HepG2 (cell line): ENCODE data around the gene SLCO3A1. TPM values are rescaled to one million over a fixed set of nuclear protein-coding genes. Genes with fewer than 3 reads are reported as not detected.

ENCODE experiments used
- AGO1 ChIP-seq: fragments of 200-400 bp; formaldehyde crosslinking; IDR thresholded peaks from 2 replicates; pipeline ENCODE4 v1.6.1; 2017; ENCODE audit warnings: mild to moderate bottlenecking, low read depth, low read length, moderate library complexity; ENCODE audit not compliant: poor library complexity, severe bottlenecking
- AHR ChIP-seq: IDR thresholded peaks from 2 replicates; pipeline ENCODE4 v1.6.1; 2018; ENCODE audit warnings: missing genetic modification reagents, missing compliant biosample characterization
- ARNTL ChIP-seq: sonication (generic); formaldehyde crosslinking; IDR thresholded peaks from 2 replicates; pipeline ENCODE4 v1.4.0; 2020; ENCODE audit warnings: mild to moderate bottlenecking, missing genetic modification reagents
- ATM ChIP-seq: fragments of 450-650 bp; IDR thresholded peaks from 2 replicates; pipeline ENCODE4 v1.7.1; 2017; ENCODE audit warnings: mild to moderate bottlenecking, borderline replicate concordance
- HOXD1 ChIP-seq: sonication (generic); formaldehyde crosslinking; IDR thresholded peaks from 2 replicates; pipeline ENCODE4 v1.5.0; 2020; ENCODE audit warnings: missing genetic modification reagents
- JUN ChIP-seq: sonication (generic); formaldehyde crosslinking; IDR thresholded peaks from 2 replicates; pipeline ENCODE4 v1.4.0; 2020; ENCODE audit warnings: mild to moderate bottlenecking, missing genetic modification reagents
- KMT2A ChIP-seq: sonication (generic); formaldehyde crosslinking; IDR thresholded peaks from 2 replicates; pipeline ENCODE4 v1.4.0; 2020; ENCODE audit warnings: missing genetic modification reagents
- MED8 ChIP-seq: sonication (generic); formaldehyde crosslinking; IDR thresholded peaks from 2 replicates; pipeline ENCODE4 v1.8.1; 2023; ENCODE audit warnings: mild to moderate bottlenecking, missing genetic modification reagents; ENCODE audit not compliant: insufficient replicate concordance
- MIER3 ChIP-seq: IDR thresholded peaks from 2 replicates; pipeline ENCODE4 v1.6.1; 2016; ENCODE audit warnings: missing compliant biosample characterization, borderline replicate concordance
- PTBP1 ChIP-seq: fragments of 200-400 bp; formaldehyde crosslinking; IDR thresholded peaks from 2 replicates; pipeline ENCODE4 v1.6.1; 2018; ENCODE audit warnings: low read length, low read depth; ENCODE audit not compliant: poor library complexity, severe bottlenecking
- SETDB1 ChIP-seq: sonication (generic); formaldehyde crosslinking; IDR thresholded peaks from 2 replicates; pipeline ENCODE4 v1.5.1; 2020; ENCODE audit warnings: missing genetic modification reagents, mild to moderate bottlenecking, borderline replicate concordance
- TBL1XR1 ChIP-seq: fragments of 150-350 bp; IDR thresholded peaks from 2 replicates; pipeline ENCODE4 v1.6.1; 2014; ENCODE audit warnings: borderline replicate concordance, low read length; ENCODE audit not compliant: partially characterized antibody
- TBX2 ChIP-seq: sonication (generic); formaldehyde crosslinking; IDR thresholded peaks from 2 replicates; pipeline ENCODE4 v1.5.0; 2020; ENCODE audit warnings: missing genetic modification reagents, mild to moderate bottlenecking, borderline replicate concordance
- ZIK1 ChIP-seq: sonication (generic); formaldehyde crosslinking; IDR thresholded peaks from 2 replicates; pipeline ENCODE4 v1.5.0; 2020; ENCODE audit warnings: mild to moderate bottlenecking, low read depth, missing genetic modification reagents, borderline replicate concordance
- ZNF335 ChIP-seq: sonication (generic); formaldehyde crosslinking; IDR thresholded peaks from 2 replicates; pipeline ENCODE4 v1.4.0; 2020; ENCODE audit warnings: missing genetic modification reagents
- ZSCAN30 ChIP-seq: sonication (generic); formaldehyde crosslinking; IDR thresholded peaks from 2 replicates; pipeline ENCODE4 v1.5.0; 2020; ENCODE audit warnings: mild to moderate bottlenecking, missing genetic modification reagents
- polyA plus RNA-seq, 8 experiments: library from polyadenylated mRNA; depleted of rRNA in 3 of 8; stranded (reverse) in 7 of 8; unstranded in 1 of 8; fragments of >200 nt; fragmentation: Illumina TruSeq in 4 of 8; extraction: Trizol in 4 of 8; gene quantifications; 2 replicates each; pipeline versions ENCODE4 v1.2.1 to v1.2.3, GENCODE V29; 2011 to 2016; ENCODE audit warnings: low read depth in 4 of 8, missing spikeins in 1 of 8, mixed read lengths in 1 of 8; ENCODE audit not compliant: insufficient read depth in 1 of 8
- total RNA-seq, 5 experiments: library from RNA; depleted of rRNA; stranded (reverse); fragments of >200 nt; fragmentation: Illumina TruSeq; extraction: Trizol; gene quantifications; 2 replicates each; pipeline ENCODE4 v1.2.3, GENCODE V29; 2016; ENCODE audit warnings: low read depth in 1 of 5
- TF ChIP-seq, protein P1 (sequence below): sonication (generic); formaldehyde crosslinking; IDR thresholded peaks from 2 replicates; pipeline ENCODE4 v1.4.0; 2020; ENCODE audit warnings: missing genetic modification reagents, mild to moderate bottlenecking, borderline replicate concordance
- TF ChIP-seq, protein P2 (sequence below), 2 experiments: sonication (generic) in 1 of 2; formaldehyde crosslinking in 1 of 2; IDR thresholded peaks; 2 replicates each; pipeline versions ENCODE4 v1.6.1 to v1.9.0; 2014 to 2022; ENCODE audit warnings: antibody characterized with exemption in 1 of 2, borderline replicate concordance in 1 of 2, inconsistent platforms in 1 of 2, low read depth in 1 of 2, missing genetic modification reagents in 1 of 2
- TF ChIP-seq, protein P3 (sequence below): sonication (generic); formaldehyde crosslinking; IDR thresholded peaks from 2 replicates; pipeline ENCODE4 v1.8.1; 2023; ENCODE audit warnings: mild to moderate bottlenecking, missing genetic modification reagents
- TF ChIP-seq, protein P4 (sequence below): sonication (generic); formaldehyde crosslinking; IDR thresholded peaks from 2 replicates; pipeline ENCODE4 v1.4.0; 2020; ENCODE audit warnings: missing genetic modification reagents, borderline replicate concordance

The SLCO3A1 gene
- total and polyA plus RNA-seq, 2 of the 13 experiments (the other 11 are each of a cell fraction or from before 2014, with no cell fraction given), result 0.02 TPM; not detected in 1

GRCh38 chr15:92170897-92171296 is 317.4 kb downstream of the SLCO3A1 start (continued):
- TF ChIP-seq, protein P1, sequence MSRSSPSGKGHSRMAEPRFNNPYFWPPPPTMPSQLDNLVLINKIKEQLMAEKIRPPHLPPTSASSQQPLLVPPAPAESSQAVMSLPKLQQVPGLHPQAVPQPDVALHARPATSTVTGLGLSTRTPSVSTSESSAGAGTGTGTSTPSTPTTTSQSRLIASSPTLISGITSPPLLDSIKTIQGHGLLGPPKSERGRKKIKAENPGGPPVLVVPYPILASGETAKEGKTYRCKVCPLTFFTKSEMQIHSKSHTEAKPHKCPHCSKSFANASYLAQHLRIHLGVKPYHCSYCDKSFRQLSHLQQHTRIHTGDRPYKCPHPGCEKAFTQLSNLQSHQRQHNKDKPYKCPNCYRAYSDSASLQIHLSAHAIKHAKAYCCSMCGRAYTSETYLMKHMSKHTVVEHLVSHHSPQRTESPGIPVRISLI, result no peak
- TF ChIP-seq MED8 (CRISPR knock-in tag) (no peak), AGO1 (no peak), JUN (CRISPR knock-in tag) (no peak), MIER3 (CRISPR knock-in tag) (no peak), ARNTL (CRISPR knock-in tag) (no peak), AHR (no peak), ZIK1 (CRISPR knock-in tag) (no peak), ATM (no peak), PTBP1 (no peak), ZSCAN30 (CRISPR knock-in tag) (no peak), TBX2 (CRISPR knock-in tag) (no peak; the same call in 1 of the 2 replicates), ZNF335 (no peak), KMT2A (CRISPR knock-in tag) (no peak), SETDB1 (CRISPR knock-in tag) (no peak), TBL1XR1 (no peak), HOXD1 (CRISPR knock-in tag) (no peak)
- TF ChIP-seq, protein P2, sequence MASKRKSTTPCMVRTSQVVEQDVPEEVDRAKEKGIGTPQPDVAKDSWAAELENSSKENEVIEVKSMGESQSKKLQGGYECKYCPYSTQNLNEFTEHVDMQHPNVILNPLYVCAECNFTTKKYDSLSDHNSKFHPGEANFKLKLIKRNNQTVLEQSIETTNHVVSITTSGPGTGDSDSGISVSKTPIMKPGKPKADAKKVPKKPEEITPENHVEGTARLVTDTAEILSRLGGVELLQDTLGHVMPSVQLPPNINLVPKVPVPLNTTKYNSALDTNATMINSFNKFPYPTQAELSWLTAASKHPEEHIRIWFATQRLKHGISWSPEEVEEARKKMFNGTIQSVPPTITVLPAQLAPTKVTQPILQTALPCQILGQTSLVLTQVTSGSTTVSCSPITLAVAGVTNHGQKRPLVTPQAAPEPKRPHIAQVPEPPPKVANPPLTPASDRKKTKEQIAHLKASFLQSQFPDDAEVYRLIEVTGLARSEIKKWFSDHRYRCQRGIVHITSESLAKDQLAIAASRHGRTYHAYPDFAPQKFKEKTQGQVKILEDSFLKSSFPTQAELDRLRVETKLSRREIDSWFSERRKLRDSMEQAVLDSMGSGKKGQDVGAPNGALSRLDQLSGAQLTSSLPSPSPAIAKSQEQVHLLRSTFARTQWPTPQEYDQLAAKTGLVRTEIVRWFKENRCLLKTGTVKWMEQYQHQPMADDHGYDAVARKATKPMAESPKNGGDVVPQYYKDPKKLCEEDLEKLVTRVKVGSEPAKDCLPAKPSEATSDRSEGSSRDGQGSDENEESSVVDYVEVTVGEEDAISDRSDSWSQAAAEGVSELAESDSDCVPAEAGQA (IDR thresholded peaks at IDR 0.05; ENCODE audit: low read depth), result no peak
- TF ChIP-seq, protein P2 (CRISPR knock-in tag; IDR thresholded peaks at IDR 0.05; ENCODE audit: borderline replicate concordance), result no peak
- TF ChIP-seq, protein P3, sequence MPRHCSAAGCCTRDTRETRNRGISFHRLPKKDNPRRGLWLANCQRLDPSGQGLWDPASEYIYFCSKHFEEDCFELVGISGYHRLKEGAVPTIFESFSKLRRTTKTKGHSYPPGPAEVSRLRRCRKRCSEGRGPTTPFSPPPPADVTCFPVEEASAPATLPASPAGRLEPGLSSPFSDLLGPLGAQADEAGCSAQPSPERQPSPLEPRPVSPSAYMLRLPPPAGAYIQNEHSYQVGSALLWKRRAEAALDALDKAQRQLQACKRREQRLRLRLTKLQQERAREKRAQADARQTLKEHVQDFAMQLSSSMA (CRISPR knock-in tag), result no peak
- TF ChIP-seq, protein P4, sequence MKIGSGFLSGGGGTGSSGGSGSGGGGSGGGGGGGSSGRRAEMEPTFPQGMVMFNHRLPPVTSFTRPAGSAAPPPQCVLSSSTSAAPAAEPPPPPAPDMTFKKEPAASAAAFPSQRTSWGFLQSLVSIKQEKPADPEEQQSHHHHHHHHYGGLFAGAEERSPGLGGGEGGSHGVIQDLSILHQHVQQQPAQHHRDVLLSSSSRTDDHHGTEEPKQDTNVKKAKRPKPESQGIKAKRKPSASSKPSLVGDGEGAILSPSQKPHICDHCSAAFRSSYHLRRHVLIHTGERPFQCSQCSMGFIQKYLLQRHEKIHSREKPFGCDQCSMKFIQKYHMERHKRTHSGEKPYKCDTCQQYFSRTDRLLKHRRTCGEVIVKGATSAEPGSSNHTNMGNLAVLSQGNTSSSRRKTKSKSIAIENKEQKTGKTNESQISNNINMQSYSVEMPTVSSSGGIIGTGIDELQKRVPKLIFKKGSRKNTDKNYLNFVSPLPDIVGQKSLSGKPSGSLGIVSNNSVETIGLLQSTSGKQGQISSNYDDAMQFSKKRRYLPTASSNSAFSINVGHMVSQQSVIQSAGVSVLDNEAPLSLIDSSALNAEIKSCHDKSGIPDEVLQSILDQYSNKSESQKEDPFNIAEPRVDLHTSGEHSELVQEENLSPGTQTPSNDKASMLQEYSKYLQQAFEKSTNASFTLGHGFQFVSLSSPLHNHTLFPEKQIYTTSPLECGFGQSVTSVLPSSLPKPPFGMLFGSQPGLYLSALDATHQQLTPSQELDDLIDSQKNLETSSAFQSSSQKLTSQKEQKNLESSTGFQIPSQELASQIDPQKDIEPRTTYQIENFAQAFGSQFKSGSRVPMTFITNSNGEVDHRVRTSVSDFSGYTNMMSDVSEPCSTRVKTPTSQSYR, result no peak
